Activated CD4-positive, alpha-beta T cell treated with anti-CD3 and anti-CD28 coated beads for 4 hours (primary cell): Measurements from ENCODE around the gene DCAKD.
"Not testable (repeated sequence)": the region's sequence is repeated elsewhere in the genome, so short reads cannot be mapped to it uniquely, and the experiment has no call there.

Source experiments
- DNase-seq, 2 donors: peaks; one replicate each; pipeline ENCODE4 v3.0.0-alpha.2; 2020

The DCAKD gene

DNA sequence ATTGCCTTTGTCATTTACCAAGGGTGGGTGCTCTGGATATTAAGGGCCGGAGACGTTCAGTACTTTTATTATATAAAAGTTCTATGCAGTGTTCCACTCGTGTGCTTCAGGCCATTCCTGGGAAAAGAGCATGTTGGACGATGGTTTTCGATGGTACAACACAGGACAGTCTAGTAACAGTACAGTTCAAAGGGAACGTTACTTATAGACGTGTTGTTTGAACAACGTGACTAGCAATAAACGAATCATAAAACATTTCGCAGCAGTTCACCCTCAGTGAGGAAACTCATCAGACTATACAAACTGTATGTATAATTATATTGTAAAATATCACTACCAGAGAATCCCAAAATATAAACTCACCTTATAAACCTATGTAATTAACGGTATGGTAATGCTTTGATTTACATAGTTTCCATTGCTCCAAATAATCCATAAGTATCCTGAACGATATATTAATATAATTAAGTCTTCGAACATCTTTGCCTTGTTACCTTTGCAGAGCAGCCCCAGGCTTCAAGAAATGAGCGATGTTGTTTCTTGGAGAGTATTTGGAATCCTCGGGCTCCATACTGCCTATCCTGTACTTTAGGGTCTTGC lies 10.3 kb upstream of the DCAKD start:
- no peak for DNase-seq

DNA sequence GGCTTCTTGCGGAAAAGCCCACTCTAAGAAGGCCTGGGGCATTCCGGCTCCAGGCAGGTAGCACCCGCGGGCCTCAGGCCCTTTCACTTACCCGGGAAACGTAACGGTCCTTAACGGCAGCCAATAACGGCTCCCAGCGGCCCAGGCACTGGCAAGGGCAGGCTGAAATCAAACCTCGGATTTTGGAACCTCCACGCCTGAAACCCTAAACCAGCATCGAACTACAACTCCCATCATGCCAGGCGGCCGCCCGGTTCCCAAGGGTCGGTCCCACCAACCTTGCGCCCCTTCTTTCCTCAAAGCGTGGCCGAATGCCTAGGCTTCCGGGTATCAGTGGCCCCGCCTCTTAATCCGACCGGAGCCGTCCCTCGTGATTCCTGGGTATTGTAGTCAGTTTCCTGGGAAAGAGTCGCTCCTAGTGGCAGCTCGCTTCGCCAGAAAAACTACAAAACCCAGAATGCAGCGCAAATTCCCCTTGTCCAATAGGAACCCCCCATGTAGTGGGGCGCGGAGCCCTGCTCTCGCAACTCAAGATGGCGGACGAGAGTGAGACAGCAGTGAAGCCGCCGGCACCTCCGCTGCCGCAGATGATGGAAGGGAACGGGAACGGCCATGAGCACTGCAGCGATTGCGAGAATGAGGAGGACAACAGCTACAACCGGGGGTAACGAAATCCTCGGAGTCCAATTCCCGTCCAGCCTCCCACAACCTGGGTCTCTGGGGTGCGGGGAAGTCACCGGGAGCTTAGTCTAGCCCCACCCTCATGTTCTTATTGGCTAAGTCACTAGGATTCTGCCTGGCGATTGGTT lies 9.6 kb upstream of the DCAKD start, which contains the start of gene NMT1:
Gene NMT1 (plus strand): TSS at position 521 of the 809 bp plus-strand sequence. CDS start 13 bp downstream, at position 534.
- peak; percentile 95 for DNase-seq

DNA sequence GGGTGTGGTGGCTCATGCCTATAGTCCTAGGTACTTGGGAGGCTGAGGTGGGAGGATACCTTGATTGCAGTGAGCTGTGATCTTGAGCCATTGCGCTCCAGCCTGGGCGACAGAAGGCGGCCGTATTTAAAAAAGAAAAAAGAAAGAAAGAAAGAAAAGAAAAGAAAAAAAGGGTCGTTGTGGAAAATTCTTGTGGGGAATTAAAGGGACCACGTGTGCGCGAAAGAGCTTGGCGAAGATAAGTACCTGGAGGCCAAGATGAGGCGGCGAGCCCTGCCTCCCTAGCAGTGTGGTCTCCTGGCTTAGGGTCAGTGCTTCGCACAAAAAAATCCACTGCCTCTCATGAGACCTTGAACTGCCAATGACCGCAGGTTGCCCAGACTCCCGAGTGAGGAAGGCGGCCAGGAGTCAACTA lies 9.0 kb upstream of the DCAKD start:
- no peak for DNase-seq

DNA sequence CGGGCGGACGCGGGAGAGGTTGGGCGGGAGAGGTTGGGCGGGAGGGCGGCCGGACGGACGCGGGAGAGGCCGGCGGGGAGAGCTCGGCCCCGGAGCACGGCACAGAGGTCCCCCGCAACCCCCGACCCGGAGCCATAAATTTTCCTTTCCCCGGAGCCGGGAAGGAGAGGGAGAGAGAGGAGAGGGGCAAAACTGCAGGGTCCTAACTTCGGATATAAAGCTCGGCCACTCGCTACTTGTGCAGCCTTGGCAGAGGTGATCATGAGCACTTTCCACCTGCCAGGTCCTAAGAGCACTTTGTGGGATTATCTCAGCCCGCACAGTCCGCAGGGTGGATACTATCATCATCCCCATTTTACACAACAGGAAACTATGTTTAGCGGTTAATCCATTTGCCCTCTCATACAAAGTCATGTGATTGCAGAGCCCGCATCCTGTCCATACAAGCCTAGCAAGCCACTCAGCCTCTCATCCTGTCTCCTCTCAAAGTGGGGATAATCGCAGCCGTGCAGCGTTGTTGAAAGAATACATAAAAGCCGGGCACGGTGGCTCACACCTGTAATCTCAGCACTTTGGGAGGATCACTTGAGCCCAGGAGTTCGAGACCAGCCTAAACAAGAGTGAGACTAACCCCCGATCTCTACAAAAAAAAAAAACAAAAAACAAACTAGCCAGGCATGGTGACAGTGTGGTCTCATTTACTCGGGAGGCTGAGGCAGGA lies 780 bp upstream of the DCAKD start:
- peak; percentile 11 to 19 for DNase-seq

DNA sequence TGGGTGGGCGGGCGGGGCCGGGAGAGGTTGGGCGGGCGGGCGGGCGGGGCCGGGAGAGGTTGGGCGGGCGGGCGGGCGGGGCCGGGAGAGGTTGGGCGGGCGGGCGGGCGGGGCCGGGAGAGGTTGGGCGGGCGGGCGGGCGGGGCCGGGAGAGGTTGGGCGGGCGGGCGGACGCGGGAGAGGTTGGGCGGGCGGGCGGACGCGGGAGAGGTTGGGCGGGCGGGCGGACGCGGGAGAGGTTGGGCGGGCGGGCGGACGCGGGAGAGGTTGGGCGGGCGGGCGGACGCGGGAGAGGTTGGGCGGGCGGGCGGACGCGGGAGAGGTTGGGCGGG lies 254 bp upstream of the DCAKD start:
- DNase-seq = not testable (repeated sequence)

DNA sequence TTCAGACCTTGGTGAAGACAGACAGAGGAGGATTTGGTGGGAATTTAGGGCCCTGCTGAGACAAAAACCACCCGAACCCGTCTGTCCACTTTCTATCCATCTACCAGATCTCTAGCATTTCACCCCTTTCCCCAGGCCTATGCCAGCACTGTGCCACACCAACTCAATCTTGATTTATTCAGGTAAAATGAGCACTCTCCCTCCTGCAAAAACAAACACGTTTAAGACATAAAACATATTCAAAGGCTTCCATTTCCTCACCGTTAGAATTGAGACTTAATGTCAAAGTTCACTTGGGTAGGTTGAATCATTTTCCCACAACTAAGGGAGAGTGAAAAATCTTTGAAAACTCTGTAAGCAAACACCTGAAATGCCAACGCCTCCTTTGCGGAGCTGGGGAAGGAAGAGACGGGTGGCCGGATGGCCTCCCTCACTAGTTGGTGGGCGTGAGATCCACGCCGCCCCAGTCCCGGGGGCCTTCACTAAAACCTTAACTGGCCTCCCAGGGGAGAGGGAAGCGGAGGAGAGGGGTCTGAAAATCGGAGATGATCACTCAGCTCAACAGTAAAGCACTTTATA lies 862 bp downstream of the DCAKD start:
- peak; percentile 44 to 49 for DNase-seq

DNA sequence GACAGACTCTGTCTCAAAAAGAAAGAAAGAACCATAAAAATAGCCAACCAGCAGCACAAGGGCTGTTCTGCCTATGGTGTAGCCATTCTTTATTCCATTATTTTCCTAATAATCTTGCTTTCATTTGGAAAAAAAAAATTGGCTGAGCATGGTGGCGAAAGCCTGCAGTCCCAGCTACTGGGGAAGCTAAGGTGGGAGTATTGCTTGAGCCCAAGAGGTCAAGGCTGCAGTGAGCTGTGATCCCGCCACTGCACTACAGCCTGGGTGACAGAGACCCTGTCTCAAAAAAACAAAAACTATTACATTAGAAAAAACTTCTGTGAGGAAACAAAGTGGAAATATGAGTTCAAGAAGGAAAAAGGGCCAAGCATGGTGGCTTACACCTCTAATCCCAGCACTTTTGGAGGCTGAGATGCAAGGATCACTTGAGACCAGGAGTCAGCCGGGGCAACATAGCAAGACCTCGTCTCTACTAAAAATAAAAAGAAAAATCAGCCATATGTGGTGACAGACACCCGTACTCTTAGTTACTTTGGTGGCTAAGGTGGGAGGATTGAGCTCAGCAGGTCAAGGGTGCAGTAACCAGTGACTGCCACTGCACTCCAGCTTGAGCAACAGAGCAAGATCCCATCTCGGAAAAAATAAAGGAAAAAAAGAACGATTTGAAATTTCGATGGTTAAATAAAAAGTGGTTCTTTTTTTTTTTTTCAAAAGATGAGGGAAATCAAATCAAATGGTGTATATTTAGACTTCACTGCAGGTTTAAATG lies 2.5 kb downstream of the DCAKD start:
- DNase-seq = no peak

DNA sequence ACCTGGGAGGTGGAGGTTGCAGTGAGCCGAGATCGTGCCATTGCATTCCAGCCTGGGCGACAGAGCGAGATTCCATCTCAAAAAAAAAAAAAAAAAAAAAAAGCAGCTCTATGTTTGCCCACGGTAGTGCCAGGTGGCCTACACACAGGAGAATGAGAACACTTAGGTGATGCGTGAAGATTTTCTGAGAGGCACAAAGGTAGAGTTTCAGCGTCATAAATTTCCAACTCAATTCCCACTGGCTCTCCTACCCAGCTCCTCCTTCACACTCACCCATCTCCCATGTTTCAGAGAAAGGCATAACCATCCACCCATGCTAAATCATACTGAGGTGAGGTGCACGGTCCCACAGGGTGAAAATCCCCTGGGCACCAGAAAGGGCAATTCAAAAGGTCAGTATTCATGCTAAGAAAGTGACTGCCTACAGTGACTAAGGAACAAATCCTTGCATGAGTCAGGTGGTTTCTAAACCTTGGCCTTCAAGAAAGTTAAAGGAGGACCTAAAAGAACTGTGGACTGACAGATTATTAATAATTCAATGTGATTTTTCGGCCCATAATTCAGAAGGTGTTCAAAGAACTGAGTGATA lies 4.8 kb downstream of the DCAKD start:
- DNase-seq = no peak

DNA sequence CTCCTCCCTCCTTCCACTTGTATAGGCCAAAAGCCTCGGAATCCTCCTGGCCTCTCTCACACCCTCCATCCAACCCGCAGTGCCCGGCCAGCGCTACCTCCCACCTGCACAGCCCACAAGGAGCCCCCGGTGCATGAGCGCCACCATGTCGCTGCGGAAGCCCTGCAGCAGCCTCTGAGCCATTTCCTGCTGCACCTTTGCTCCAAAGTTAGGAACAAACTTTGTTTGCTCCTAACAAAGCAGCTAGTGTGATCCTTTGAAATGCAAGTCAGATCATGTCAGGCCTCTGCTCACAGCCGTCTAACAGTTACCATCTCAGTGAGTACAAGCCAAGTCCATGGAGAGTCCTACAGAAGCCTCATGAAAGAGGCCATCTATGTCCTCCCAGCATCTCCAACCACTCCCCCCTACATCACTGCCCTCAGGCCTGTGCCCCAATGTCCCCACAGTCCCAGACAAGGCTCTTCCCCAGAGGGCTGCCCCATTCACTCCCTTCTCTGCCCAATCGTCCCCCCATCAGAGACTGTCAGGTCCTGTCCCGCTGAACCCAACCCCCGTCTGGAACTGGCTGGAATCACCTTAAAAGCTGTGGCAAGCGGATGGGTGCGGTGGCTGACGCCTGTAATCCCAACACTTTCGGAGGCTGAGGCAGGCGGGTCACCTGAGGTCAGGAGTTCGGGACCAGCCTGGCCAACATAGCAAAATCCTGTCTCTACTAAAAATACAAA lies 7.5 kb downstream of the DCAKD start:
- no peak for DNase-seq

DNA sequence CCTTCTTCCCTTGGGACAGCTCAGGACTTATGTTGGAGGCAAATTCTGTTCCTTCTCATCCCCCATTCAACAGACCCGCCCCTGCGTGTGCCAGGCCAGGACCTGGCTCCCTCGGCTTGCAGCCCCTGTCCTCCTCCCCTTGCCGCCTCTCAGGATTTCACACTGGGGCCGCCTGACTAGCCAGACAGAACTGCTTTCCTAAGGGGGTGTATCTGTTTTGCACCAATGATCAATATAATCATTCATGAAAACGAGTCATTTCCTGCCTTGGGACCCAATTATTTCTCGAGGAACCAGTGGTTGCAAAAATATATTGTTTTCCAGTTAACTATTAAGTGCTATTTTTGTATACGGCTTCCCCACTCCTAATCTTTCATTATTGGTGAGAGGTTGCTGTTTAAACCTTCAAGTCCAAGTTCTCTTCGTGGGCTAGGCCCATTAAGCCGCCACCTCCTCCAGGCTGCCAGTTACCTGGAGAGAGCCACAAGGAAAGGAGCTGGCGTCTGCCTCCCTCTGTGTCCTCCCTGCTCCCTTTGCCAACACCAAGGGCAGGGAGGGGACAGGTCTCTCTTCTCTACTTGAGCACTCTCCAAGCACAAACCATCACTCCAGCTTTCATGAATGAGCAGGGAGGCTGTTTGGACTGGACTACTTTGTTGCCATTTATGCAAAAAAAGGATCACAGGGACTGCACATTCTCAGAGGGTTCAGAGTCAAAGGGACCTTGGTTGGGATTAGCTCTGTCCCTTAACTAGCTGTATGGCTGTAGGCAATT lies 8.9 kb downstream of the DCAKD start:
- no peak for DNase-seq

DNA sequence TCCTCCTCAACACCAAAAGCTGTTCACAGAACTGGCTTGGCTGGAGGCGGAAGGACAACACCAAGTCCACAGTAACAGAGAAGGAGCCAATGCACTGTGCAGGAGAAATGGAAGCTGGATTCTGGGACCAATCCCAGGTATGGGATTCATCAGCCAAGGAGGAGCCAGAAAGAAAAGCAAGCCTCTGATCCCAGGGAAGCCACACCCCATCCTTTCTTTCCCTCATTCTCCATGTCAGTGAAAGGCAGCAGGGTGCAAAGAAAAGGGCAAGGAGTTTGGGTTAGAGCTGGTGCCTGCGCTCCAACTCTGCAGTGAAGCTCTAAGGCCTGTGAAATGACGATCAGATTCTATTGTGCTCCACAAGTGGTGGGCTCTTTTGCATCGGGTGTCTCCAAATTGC lies 11.0 kb downstream of the DCAKD start:
- no peak for DNase-seq

DNA sequence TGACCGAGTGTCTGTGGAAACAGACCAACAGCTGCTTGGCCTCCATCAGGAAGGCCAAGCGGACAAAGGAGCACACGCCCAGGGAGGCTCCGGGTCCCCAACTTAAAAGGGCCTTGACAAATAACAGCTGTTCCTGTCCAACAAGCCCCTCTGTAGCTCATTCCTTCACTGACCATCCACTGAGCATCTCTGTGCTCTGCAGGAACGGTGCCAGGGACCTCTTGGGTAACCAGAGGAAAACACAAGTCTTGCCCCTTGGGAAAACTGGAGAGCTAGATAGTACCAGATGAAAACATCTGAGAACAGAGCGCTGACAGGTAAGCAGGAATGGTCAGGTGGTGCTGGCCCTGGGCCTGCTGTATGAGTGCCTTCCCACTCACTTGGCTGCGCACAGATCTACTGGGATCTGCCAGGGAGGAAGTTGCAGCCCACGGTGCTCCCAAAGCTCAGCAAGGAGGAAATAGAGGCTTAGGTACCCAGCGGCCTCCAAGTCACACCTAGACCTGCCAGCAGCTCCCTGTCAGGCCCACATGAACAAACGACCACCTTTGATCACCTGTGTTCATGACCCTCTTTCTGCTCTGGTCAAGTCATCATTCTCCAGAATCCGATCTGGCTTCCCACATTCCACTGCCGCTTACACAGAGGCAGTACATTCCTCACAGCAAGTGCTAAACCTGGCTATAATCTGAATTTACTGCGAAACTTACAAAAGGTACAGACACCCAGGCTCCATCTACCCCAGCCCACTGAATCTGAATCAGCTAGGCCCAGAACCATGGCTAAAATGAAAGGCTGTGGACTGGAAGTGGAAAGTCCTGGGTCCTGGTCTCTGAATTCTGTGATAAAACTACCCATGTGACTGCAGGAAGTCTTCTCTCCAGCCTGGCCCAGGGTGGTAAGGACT lies 12.5 kb downstream of the DCAKD start:
- no peak for DNase-seq

DNA sequence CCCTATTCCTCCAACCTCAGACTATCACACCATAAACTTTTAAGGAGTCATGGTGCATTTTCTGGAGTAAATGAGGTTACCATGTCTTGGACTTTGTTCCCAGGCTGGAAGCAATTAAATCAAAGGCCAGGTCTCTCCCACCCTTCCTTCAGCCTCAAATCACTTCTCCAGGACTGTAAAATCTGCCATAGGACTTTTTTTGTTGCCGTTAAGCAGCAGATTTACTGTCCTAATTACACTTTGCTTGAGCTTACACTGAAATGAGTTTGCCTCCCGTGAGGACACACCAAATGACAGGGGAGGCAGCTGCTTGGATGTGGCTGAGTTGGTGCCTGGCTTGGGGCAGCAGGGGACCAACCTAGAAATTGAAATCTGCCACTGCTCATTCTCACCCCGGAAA lies 14.7 kb downstream of the DCAKD start:
- no peak for DNase-seq

DNA sequence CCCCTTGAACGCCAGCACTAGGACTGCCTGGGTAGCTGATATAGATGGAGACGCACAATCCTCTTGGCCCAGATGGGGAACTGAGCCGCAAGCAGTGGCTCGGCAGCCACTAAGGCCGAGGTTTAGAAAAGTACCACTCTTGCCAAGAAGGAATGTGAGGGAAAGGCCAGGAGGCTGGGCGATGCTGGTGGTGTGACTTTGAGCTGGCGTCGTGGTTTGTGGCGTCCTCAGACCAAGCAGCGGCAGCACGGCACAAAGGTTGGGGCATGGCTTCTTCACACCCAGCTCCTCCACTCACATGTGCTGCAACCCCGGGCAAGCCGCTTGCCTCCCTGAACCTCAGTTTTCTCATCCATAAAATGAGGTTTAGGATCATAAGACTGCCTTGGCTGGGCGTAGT lies 15.6 kb downstream of the DCAKD start:
- DNase-seq = no peak

DNA sequence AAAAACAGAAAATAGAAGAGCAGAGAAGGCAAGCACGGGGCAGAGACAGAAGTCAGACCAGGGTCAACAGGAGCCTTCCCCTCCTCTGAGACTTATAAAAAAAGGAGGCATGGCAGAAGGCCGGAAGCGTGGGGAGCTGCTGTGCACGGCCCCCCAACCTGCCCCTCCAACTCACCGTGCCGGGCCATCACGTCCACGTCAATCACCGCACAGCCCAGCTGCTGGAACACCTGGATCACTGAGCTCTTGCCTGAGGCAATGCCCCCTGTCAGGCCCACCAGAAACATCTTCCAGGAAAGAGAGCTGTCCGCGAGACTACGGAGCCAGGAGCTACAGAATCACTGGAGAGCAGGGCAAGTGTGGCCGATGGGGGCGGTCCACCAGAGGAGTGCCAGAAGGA lies 16.8 kb downstream of the DCAKD start:
- DNase-seq = no peak

DNA sequence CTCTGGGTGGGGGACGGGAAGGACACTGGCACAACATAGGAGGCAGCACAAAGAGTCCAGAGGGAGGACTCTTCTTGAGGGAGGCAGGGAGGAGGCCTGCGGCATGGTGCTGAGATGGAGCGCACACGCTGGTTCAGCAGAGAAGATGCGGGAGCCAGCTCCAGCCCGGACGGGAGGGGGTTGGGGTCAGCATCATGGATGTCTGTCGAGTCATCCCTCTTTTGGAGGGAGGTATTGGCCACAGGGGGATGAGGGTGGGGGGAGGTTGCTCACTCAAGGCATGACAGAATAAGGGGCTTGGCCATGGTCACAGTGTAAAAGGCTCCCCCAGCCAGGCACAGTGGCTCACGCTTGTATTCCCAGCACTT lies 19.3 kb downstream of the DCAKD start:
- no peak for DNase-seq

DNA sequence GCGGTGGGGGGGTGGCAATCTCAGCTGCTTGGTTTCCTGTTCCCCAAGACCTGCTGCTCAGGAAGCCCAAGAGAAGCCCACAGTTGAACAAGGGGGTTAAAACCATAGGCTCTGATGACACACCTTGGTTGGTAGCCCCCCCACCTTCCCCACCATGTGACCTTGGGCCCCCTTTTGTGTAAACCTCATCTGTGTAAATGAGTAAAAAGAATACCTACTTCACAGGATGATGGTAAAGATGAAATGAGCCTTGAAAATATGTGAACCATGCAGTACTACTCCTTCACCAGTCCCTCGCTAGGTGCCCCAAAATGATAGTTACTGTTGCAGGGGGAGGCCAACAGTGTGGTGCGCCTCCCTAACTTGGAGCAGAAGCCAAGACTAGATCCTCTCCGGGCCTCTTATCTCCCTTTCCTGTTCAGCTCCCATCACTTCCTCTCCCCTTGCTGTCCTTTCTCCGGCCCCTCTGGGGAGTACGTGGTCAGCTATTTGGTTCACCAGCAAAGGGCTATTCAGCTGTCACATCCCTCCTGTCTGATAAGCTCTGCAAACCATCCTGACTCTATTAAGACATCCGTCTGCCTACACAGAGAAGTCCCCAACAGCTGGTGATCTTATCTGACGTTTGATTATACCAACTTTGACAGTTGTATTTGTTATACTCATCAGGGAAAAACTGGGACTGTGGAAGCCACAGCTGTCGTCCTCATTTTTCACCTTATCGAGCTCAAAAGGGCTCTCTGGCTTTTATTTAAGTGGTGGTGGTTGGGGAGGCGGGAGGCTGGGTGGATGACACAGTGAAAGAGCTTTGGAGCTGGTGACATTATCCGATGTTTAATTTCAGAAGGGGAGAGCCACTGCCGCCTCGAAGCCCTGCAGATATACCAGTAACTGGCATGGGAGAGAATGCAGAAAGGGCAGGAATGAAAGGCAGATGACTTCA lies 19.9 kb downstream of the DCAKD start:
- no peak for DNase-seq

DNA sequence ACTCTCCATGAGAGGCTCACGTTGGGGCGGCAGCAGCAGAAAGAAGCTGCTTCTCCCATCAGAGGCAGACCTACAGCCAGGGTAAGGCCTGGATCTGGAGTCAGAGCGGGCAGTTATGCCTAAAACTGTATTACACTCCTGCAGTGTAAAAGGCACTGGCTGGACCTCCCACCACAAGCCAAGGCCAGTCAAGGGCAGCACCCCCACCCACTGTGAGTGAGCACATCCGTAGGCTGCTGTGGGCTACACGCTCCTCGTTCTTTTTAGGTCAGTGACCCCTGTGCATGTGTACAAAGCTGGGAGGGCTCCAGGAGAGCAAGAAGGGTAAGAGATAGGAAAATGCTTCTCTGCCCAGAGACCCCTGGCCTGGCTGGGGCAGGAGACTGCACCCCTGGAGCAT lies 20.7 kb downstream of the DCAKD start:
- DNase-seq = no peak
